ENCODE data around the gene STK10. TPM values are rescaled to one million over a fixed set of nuclear protein-coding genes. Genes with fewer than 3 reads are reported as not detected.

Gene STK10
- total and polyA plus RNA-seq, 9 of the 15 experiments (the other 6 are each of a cell fraction or from before 2014, with no cell fraction given): 0.30 to 6.7 (median 2.4) TPM

DNA sequence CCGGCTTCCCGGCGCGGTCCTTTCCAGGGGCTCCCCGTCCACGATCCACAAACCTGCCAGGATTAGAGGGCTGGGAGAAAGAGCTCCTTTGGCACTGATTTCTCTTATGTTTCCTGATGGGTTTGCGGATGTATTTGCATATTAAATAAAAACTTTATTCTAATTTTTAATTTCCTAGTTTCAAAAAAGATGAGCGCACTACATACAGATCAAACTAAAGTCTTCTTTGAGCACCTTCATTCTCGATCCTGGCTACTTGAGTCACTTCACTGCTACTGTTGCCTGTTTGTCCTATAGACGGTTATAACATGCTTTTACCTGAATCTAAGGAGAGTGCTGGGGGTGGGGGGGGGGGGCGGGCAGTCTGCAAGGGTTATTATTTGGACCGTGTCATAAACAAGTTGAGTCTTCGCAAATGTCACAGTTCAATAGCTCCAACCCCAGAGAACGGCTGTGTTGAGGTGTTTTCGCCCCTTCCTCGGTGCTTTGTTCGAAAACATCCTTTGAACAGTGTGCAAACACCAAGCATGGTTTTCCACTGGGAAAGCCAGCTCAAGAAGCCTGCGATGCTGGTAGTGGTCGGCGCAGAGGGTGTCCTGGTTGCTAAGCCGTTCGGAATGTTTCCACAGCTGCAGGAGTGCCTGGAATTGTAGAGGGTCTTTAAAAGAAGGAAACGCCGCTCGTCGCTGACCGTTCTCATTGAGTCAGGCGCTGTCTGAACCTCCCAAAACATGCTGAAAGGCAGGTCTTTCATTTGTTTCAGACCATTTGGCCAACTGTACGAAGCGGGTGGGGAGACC is 1.1 kb upstream of the STK10 start:
- BruUV-seq (replicated peaks): no TSS peak
- no peak overlapping the region for H3K27ac ChIP-seq (ENCODE audit: extremely low read depth, low read depth, low read length)
- in situ Hi-C loops (cut with MboI): loop anchor here (5.0 kb wide), 1 partner anchor 77 kb away; no protein-coding TSS in a partner anchor
- peak overlapping the region in 1 of 2 experiments; percentile 93; a peak in 1 of 4 replicates for H3K9ac ChIP-seq (ENCODE audit: insufficient read depth in 1 of 2, low read depth in 2 of 2, low read length in 2 of 2)
- FAIRE-seq (peak; percentile 19), ATAC-seq (no peak), DNase-seq (ENCODE audit: extremely low read depth in 1 of 4, low spot score in 3 of 4) (no peak)
- ChIA-PET CTCF (ENCODE audit: low intra/inter-chr PET ratio) (interaction anchor here (0.7 to 2.4 kb wide), 2 partner anchors 77 to 83 kb away, joined by 3 to 26 read pairs; no protein-coding TSS in a partner anchor), POLR2A (interaction anchor here (0.6 to 2.2 kb wide), 4 partner anchors 10 to 83 kb away, joined by 3 to 8 read pairs (median 3); no protein-coding TSS in a partner anchor)
- H4K20me1 ChIP-seq (replicated peaks; ENCODE audit: control insufficient read depth, insufficient read depth, low read length): 0 out of 2 replicates have a peak, but pooled peaks cover 3% of the 10 kb centered on the region
- intact Hi-C loops (cut with micrococcal nuclease): loop anchor here (1.0 to 5.0 kb wide), 6 partner anchors 47 to 277 kb away; no protein-coding TSS in a partner anchor
- H3K79me2 ChIP-seq (ENCODE audit: control insufficient read depth, insufficient read depth, low read length): no peaks in the 10 kb centered on the region
- no peaks in the 10 kb centered on the region for H3K36me3 ChIP-seq (ENCODE audit: control insufficient read depth, insufficient read depth, low read length)
- no peaks in the 10 kb centered on the region for H3K27me3 ChIP-seq (ENCODE audit: control insufficient read depth in 2 of 2, insufficient read depth in 2 of 2, low read length in 2 of 2)
- 36% methylated on average over 29 of the region's 30 CpGs for WGBS (ENCODE audit: insufficient coverage, low coverage, missing lambda C conversion rate)
- no peaks in the 10 kb centered on the region for H3K9me1 ChIP-seq (ENCODE audit: control insufficient read depth, insufficient read depth, low read length)
- no peaks in the 10 kb centered on the region for H3K9me3 ChIP-seq (replicated peaks; ENCODE audit: control insufficient read depth, insufficient read depth, low read depth, low read length)
- peak overlapping the region; percentile 92 for H3K4me2 ChIP-seq (ENCODE audit: insufficient read depth, low read length)
- peak overlapping the region; percentile 99; the same call in 1 of the 2 replicates for H2AFZ ChIP-seq (ENCODE audit: low read depth, low read length)
- no peak for TF ChIP-seq ZNF830 (CRISPR knock-in tag; IDR thresholded peaks at IDR 0.05)
- no peak for TF ChIP-seq XRCC3 (IDR thresholded peaks at IDR 0.05)
- TF ChIP-seq, protein P1, sequence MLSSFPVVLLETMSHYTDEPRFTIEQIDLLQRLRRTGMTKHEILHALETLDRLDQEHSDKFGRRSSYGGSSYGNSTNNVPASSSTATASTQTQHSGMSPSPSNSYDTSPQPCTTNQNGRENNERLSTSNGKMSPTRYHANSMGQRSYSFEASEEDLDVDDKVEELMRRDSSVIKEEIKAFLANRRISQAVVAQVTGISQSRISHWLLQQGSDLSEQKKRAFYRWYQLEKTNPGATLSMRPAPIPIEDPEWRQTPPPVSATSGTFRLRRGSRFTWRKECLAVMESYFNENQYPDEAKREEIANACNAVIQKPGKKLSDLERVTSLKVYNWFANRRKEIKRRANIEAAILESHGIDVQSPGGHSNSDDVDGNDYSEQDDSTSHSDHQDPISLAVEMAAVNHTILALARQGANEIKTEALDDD (IDR thresholded peaks at IDR 0.05): no peak
- no peak for TF ChIP-seq HSF4 (CRISPR knock-in tag; IDR thresholded peaks at IDR 0.05; ENCODE audit: borderline replicate concordance)
- no peak for TF ChIP-seq RFX5 (IDR thresholded peaks at IDR 0.05; ENCODE audit: low read depth, low read length)
- 0 out of 2 replicates have a peak, but pooled peaks have one; percentile 19 for TF ChIP-seq SP1 (CRISPR knock-in tag; IDR thresholded peaks at IDR 0.05)
- peaks cover 7 to 19% of the 10 kb centered on the region in 2 experiments; a peak in 3 of 5 replicates for H3K4me1 ChIP-seq (replicated peaks in 1 of 2; ENCODE audit: control insufficient read depth in 2 of 2, insufficient read depth in 2 of 2, low read length in 2 of 2)
- H3K4me3 ChIP-seq: peak overlapping the region; percentile 60; the same call in 1 of the 2 replicates
